ENCODE data around the gene OSBPL8.

DNA sequence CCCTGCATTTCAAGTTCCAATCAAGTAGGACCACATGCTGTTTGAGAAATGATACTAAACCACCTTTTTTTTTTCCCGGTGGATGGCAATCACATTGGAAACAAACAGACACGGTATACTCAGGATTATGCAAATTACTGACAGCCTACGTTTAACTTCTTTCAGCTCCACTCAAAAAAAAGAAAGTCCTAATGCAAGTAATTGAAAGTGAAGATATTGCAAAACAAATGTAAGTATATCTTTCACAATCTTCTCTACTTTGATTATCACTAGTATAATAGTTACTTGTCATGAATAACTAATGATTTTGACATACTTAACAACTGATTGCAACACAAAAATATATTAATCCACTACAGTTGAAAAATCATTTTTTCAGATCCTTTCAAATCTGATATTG, 2.6 kb upstream of the OSBPL8 start:
- no peak for TF ChIP-seq EZH2 (IDR thresholded peaks at IDR 0.05; ENCODE audit: low read depth, unreplicated experiment)
- TF ChIP-seq CREB1 (CRISPR knock-in tag; IDR thresholded peaks at IDR 0.05; ENCODE audit: low read depth): no peak
- TF ChIP-seq, protein P1, sequence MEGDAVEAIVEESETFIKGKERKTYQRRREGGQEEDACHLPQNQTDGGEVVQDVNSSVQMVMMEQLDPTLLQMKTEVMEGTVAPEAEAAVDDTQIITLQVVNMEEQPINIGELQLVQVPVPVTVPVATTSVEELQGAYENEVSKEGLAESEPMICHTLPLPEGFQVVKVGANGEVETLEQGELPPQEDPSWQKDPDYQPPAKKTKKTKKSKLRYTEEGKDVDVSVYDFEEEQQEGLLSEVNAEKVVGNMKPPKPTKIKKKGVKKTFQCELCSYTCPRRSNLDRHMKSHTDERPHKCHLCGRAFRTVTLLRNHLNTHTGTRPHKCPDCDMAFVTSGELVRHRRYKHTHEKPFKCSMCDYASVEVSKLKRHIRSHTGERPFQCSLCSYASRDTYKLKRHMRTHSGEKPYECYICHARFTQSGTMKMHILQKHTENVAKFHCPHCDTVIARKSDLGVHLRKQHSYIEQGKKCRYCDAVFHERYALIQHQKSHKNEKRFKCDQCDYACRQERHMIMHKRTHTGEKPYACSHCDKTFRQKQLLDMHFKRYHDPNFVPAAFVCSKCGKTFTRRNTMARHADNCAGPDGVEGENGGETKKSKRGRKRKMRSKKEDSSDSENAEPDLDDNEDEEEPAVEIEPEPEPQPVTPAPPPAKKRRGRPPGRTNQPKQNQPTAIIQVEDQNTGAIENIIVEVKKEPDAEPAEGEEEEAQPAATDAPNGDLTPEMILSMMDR (conservative IDR thresholded peaks at IDR 0.05; ENCODE audit: low read depth in 2 of 2): no peak
- no peak for TF ChIP-seq POLR2AphosphoS5 (IDR thresholded peaks at IDR 0.05; ENCODE audit: low read depth)
- TF ChIP-seq EZH2phosphoT487 (IDR thresholded peaks at IDR 0.05; ENCODE audit: unreplicated experiment): no peak

Measured in GM23338 (cell line).